Ascending aorta (tissue), 2 donors: ENCODE data around the gene RABIF. TPM values are rescaled to one million over a fixed set of nuclear protein-coding genes. Genes with fewer than 3 reads are reported as not detected.

Experiments used
- DNase-seq, 2 donors: peaks; one replicate each; pipeline ENCODE4 v3.0.0-alpha.2; 2019; ENCODE audit warnings: low spot score in 2 of 2
- H3K27ac ChIP-seq, 2 donors: fragments of 200-600 bp; sonication (generic); one replicate each; pipeline ENCODE4 v1.5.1; 2016 to 2017; ENCODE audit warnings: mild to moderate bottlenecking in 1 of 2
- H3K27me3 ChIP-seq: fragments of 200-600 bp; sonication (generic); one replicate; pipeline ENCODE4 v1.5.1; 2017
- H3K36me3 ChIP-seq, 2 donors: fragments of 200-600 bp; sonication (generic); one replicate each; pipeline ENCODE4 v1.5.1; 2016
- H3K4me1 ChIP-seq, 2 donors: fragments of 200-600 bp; sonication (generic); one replicate each; pipeline ENCODE4 v1.5.1; 2016 to 2017; ENCODE audit warnings: mild to moderate bottlenecking in 1 of 2
- H3K4me3 ChIP-seq, 2 donors: fragments of 200-600 bp; sonication (generic); one replicate each; pipeline ENCODE4 v1.5.1; 2016 to 2017; ENCODE audit warnings: mild to moderate bottlenecking in 1 of 2
- H3K9me3 ChIP-seq, 2 donors: fragments of 200-600 bp; sonication (generic); one replicate each; pipeline ENCODE4 v1.5.1; 2016
- CTCF ChIP-seq, 3 experiments: fragments of 200-600 bp in 2 of 3; fragments of 450-650 bp in 1 of 3; sonication (generic) in 2 of 3; IDR thresholded peaks; one replicate each; pipeline ENCODE4 v1.5.1; 2016 to 2019; ENCODE audit warnings: antibody characterized with exemption in 3 of 3, mild to moderate bottlenecking in 1 of 3, moderate library complexity in 1 of 3
- intact Hi-C: fragments of 100-400 bp; cut with DNase I; formaldehyde crosslinking; loops from one replicate; pipeline ENCODE4 v1.15.1; 2023
- total RNA-seq: library from RNA; depleted of rRNA; stranded (reverse); fragments of >200 nt; gene quantifications from one replicate; pipeline ENCODE4 v1.1.0, GENCODE V29; 2016

The RABIF gene
- total RNA-seq, 1 donor from 2014 or later = 1.9 TPM

- no peak for TF ChIP-seq CTCF (IDR thresholded peaks at IDR 0.05)
- no peaks in the 10 kb centered on the region for H3K27me3 ChIP-seq
- no peaks in the 10 kb centered on the region for H3K4me1 ChIP-seq
- H3K4me3 ChIP-seq = no peak overlapping the region
- no peak overlapping the region for H3K27ac ChIP-seq
- no peak for DNase-seq
- no peaks in the 10 kb centered on the region for H3K9me3 ChIP-seq
- intact Hi-C loops = no loop called here
- no peaks in the 10 kb centered on the region for H3K36me3 ChIP-seq
These were observed 15.9 kb downstream of the RABIF start for GRCh38 chr1:202873026-202873425.

- no peaks in the 10 kb centered on the region for H3K9me3 ChIP-seq
- intact Hi-C loops = no loop called here
- H3K36me3 ChIP-seq = no peaks in the 10 kb centered on the region
- no peak for DNase-seq
- H3K27ac ChIP-seq = no peak overlapping the region
- H3K4me3 ChIP-seq = no peak overlapping the region
- no peaks in the 10 kb centered on the region for H3K27me3 ChIP-seq
- no peak for TF ChIP-seq CTCF (IDR thresholded peaks at IDR 0.05)
- H3K4me1 ChIP-seq = no peaks in the 10 kb centered on the region
These were observed 17.6 kb downstream of the RABIF start for GRCh38 chr1:202871367-202871766.

GRCh38 chr1:202862679-202863560 lies 26.0 kb downstream of the RABIF start:
- H3K27ac ChIP-seq = no peak overlapping the region
- H3K4me3 ChIP-seq = no peak overlapping the region
- no peaks in the 10 kb centered on the region for H3K36me3 ChIP-seq
- no peak for DNase-seq
- intact Hi-C loops = loop anchor here (5.0 kb wide), 1 partner anchor 104 kb away; the partner anchor contains the start of gene CYB5R1
- no peaks in the 10 kb centered on the region for H3K27me3 ChIP-seq
- no peak for TF ChIP-seq CTCF (IDR thresholded peaks at IDR 0.05)
- H3K9me3 ChIP-seq = no peaks in the 10 kb centered on the region
- H3K4me1 ChIP-seq = peaks cover 3 to 5% of the 10 kb centered on the region in 2 donors

GRCh38 chr1:202861420-202862132 lies 27.4 kb downstream of the RABIF start:
- DNase-seq = peak; percentile 72 to 95
- H3K27me3 ChIP-seq = no peaks in the 10 kb centered on the region
- intact Hi-C loops = loop anchor here (1.0 to 5.0 kb wide), 3 partner anchors 27 to 106 kb away; partner anchors contain the start of genes CYB5R1 and KDM5B
- no peak for TF ChIP-seq CTCF (IDR thresholded peaks at IDR 0.05)
- peak overlapping the region; percentile 72 to 89 for H3K4me3 ChIP-seq
- no peaks in the 10 kb centered on the region for H3K9me3 ChIP-seq
- no peaks in the 10 kb centered on the region for H3K36me3 ChIP-seq
- H3K4me1 ChIP-seq = peaks cover 3 to 5% of the 10 kb centered on the region in 2 donors
- H3K27ac ChIP-seq = no peak overlapping the region

- no peak for TF ChIP-seq CTCF (IDR thresholded peaks at IDR 0.05)
- Histone ChIP-seq H3K27ac (no peak overlapping the region), H3K9me3 (no peaks in the 10 kb centered on the region), H3K27me3 (no peaks in the 10 kb centered on the region), H3K4me1 (peaks cover 3 to 5% of the 10 kb centered on the region in 2 donors), H3K4me3 (peak overlapping the region; percentile 72 to 89), H3K36me3 (no peaks in the 10 kb centered on the region)
- intact Hi-C loops = loop anchor here (1.0 to 5.0 kb wide), 3 partner anchors 27 to 106 kb away; partner anchors contain the start of genes CYB5R1 and KDM5B
- peak in 1 of 2 donors; percentile 66 for DNase-seq
These were observed 28.1 kb downstream of the RABIF start for GRCh38 chr1:202860744-202861419.
